Nephron (organoid): ENCODE data around the gene B4GALT6.

Experiments
- H3K27ac Mint-ChIP-seq, 3 experiments: 2 replicates each; pipeline ENCODE4 v1.8.0; 2020; ENCODE audit warnings: mixed read lengths in 3 of 3, mild to moderate bottlenecking in 2 of 3, moderate library complexity in 1 of 3
- H3K27me3 Mint-ChIP-seq: 2 replicates; pipeline ENCODE4 v1.8.0; 2021; ENCODE audit warnings: low read depth, mild to moderate bottlenecking, moderate library complexity, mixed read lengths
- H3K36me3 Mint-ChIP-seq: 2 replicates; pipeline ENCODE4 v1.8.0; 2020; ENCODE audit warnings: low read depth, mixed read lengths
- H3K4me1 Mint-ChIP-seq: 2 replicates; pipeline ENCODE4 v1.8.0; 2020; ENCODE audit warnings: mixed read lengths
- H3K4me3 Mint-ChIP-seq, 3 experiments: 2 replicates each; pipeline ENCODE4 v1.8.0; 2020; ENCODE audit warnings: mild to moderate bottlenecking in 3 of 3, mixed read lengths in 3 of 3, moderate library complexity in 2 of 3
- H3K9me3 Mint-ChIP-seq: 2 replicates; pipeline ENCODE4 v1.8.0; 2020; ENCODE audit warnings: mixed read lengths
- CTCF ChIP-seq, 3 experiments: fragments of 200-600 bp; sonication (generic); IDR thresholded peaks; one replicate each; pipeline ENCODE4 v1.5.0; 2021; ENCODE audit warnings: antibody characterized with exemption in 3 of 3; ENCODE audit not compliant: unreplicated experiment in 3 of 3

B4GALT6 gene

GRCh38 chr18:31590570-31590969, 93.8 kb downstream of the B4GALT6 start:
- H3K36me3 Mint-ChIP-seq = no peaks in the 10 kb centered on the region
- peaks cover 3% of the 10 kb centered on the region for H3K4me1 Mint-ChIP-seq
- no peak overlapping the region for H3K4me3 Mint-ChIP-seq
- H3K27ac Mint-ChIP-seq = no peak overlapping the region
- H3K9me3 Mint-ChIP-seq = peaks cover 3% of the 10 kb centered on the region
- peaks cover 10% of the 10 kb centered on the region for H3K27me3 Mint-ChIP-seq
- no peak for TF ChIP-seq CTCF (IDR thresholded peaks at IDR 0.05; ENCODE audit: unreplicated experiment in 3 of 3)

- H3K27ac Mint-ChIP-seq = no peak overlapping the region
- H3K4me1 Mint-ChIP-seq = no peaks in the 10 kb centered on the region
- no peaks in the 10 kb centered on the region for H3K36me3 Mint-ChIP-seq
- no peak overlapping the region for H3K4me3 Mint-ChIP-seq
- H3K9me3 Mint-ChIP-seq = peaks cover 3% of the 10 kb centered on the region
- peaks cover 6% of the 10 kb centered on the region for H3K27me3 Mint-ChIP-seq
- no peak for TF ChIP-seq CTCF (IDR thresholded peaks at IDR 0.05; ENCODE audit: unreplicated experiment in 3 of 3)
Measured at GRCh38 chr18:31587529-31587928, 96.9 kb downstream of the B4GALT6 start.

GRCh38 chr18:31586616-31587015, 97.8 kb downstream of the B4GALT6 start:
- Mint-ChIP-seq H3K36me3 (no peaks in the 10 kb centered on the region), H3K27me3 (peaks cover 4% of the 10 kb centered on the region), H3K4me3 (no peak overlapping the region), H3K4me1 (no peaks in the 10 kb centered on the region), H3K27ac (no peak overlapping the region), H3K9me3 (peaks cover 3% of the 10 kb centered on the region)
- no peak for TF ChIP-seq CTCF (IDR thresholded peaks at IDR 0.05; ENCODE audit: unreplicated experiment in 3 of 3)

- no peak for TF ChIP-seq CTCF (IDR thresholded peaks at IDR 0.05; ENCODE audit: unreplicated experiment in 3 of 3)
- Mint-ChIP-seq H3K27me3 (peaks cover 3% of the 10 kb centered on the region), H3K4me3 (no peak overlapping the region), H3K9me3 (peaks cover 3% of the 10 kb centered on the region), H3K36me3 (no peaks in the 10 kb centered on the region), H3K4me1 (no peaks in the 10 kb centered on the region), H3K27ac (no peak overlapping the region)
Measured at GRCh38 chr18:31585991-31586390, 98.4 kb downstream of the B4GALT6 start.

GRCh38 chr18:31583185-31583854, 101.1 kb downstream of the B4GALT6 start:
- Mint-ChIP-seq H3K9me3 (no peaks in the 10 kb centered on the region), H3K4me1 (no peaks in the 10 kb centered on the region), H3K27me3 (no peaks in the 10 kb centered on the region), H3K4me3 (no peak overlapping the region), H3K36me3 (no peaks in the 10 kb centered on the region), H3K27ac (no peak overlapping the region)
- no peak for TF ChIP-seq CTCF (IDR thresholded peaks at IDR 0.05; ENCODE audit: unreplicated experiment in 3 of 3)

- Mint-ChIP-seq H3K27me3 (no peaks in the 10 kb centered on the region), H3K4me3 (no peak overlapping the region), H3K4me1 (no peaks in the 10 kb centered on the region), H3K27ac (no peak overlapping the region), H3K36me3 (no peaks in the 10 kb centered on the region), H3K9me3 (no peaks in the 10 kb centered on the region)
- TF ChIP-seq CTCF (IDR thresholded peaks at IDR 0.05; ENCODE audit: unreplicated experiment in 3 of 3) = no peak
Measured at GRCh38 chr18:31581498-31582197, 102.7 kb downstream of the B4GALT6 start.
